ENCODE data around the gene C1orf159. TPM values are rescaled to one million over a fixed set of nuclear protein-coding genes. Genes with fewer than 3 reads are reported as not detected.

C1orf159 gene
- total and polyA plus RNA-seq, 9 of the 15 experiments (the other 6 are each of a cell fraction or from before 2014, with no cell fraction given) = 0.28 to 54.9 (median 10.6) TPM

GRCh38 chr1:1033009-1033587, 82.8 kb downstream of the C1orf159 start (continued):
- TF ChIP-seq, protein P1, sequence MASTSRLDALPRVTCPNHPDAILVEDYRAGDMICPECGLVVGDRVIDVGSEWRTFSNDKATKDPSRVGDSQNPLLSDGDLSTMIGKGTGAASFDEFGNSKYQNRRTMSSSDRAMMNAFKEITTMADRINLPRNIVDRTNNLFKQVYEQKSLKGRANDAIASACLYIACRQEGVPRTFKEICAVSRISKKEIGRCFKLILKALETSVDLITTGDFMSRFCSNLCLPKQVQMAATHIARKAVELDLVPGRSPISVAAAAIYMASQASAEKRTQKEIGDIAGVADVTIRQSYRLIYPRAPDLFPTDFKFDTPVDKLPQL (IDR thresholded peaks at IDR 0.05; ENCODE audit: extremely low read depth, insufficient read length) = no peak
- TF ChIP-seq ZNF75A (CRISPR knock-in tag; IDR thresholded peaks at IDR 0.05) = no peak
- no peak for TF ChIP-seq ZKSCAN8 (CRISPR knock-in tag; IDR thresholded peaks at IDR 0.05)
- no peak for TF ChIP-seq BACH1 (tag; IDR thresholded peaks at IDR 0.05)
- TF ChIP-seq MEF2A (IDR thresholded peaks at IDR 0.05; ENCODE audit: control insufficient read depth, low read depth, low read length) = no peak
- no peak for TF ChIP-seq CREB5 (CRISPR knock-in tag; IDR thresholded peaks at IDR 0.05)
- no peak for TF ChIP-seq IRF2 (CRISPR knock-in tag; IDR thresholded peaks at IDR 0.05)
- TF ChIP-seq ZNF124 (CRISPR knock-in tag; IDR thresholded peaks at IDR 0.05) = no peak
- no peak for TF ChIP-seq STAT5A (IDR thresholded peaks at IDR 0.05; ENCODE audit: borderline replicate concordance, low read length)
- TF ChIP-seq ZFP91 (CRISPR knock-in tag; IDR thresholded peaks at IDR 0.05) = no peak
- no peak for TF ChIP-seq ZFPM2 (CRISPR knock-in tag; IDR thresholded peaks at IDR 0.05)
- TF ChIP-seq DACH1 (IDR thresholded peaks at IDR 0.05; ENCODE audit: partially characterized antibody) = no peak
- TF ChIP-seq ZBTB2 (IDR thresholded peaks at IDR 0.05) = no peak
- TF ChIP-seq HDAC8 (tag; IDR thresholded peaks at IDR 0.05) = no peak
- TF ChIP-seq, protein P2, sequence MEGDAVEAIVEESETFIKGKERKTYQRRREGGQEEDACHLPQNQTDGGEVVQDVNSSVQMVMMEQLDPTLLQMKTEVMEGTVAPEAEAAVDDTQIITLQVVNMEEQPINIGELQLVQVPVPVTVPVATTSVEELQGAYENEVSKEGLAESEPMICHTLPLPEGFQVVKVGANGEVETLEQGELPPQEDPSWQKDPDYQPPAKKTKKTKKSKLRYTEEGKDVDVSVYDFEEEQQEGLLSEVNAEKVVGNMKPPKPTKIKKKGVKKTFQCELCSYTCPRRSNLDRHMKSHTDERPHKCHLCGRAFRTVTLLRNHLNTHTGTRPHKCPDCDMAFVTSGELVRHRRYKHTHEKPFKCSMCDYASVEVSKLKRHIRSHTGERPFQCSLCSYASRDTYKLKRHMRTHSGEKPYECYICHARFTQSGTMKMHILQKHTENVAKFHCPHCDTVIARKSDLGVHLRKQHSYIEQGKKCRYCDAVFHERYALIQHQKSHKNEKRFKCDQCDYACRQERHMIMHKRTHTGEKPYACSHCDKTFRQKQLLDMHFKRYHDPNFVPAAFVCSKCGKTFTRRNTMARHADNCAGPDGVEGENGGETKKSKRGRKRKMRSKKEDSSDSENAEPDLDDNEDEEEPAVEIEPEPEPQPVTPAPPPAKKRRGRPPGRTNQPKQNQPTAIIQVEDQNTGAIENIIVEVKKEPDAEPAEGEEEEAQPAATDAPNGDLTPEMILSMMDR (IDR thresholded peaks at IDR 0.05 in 2 of 3, conservative IDR thresholded peaks at IDR 0.05 in 1 of 3; ENCODE audit: insufficient read depth in 2 of 3, low read depth in 1 of 3, low read length in 3 of 3) = peak; percentile 85 to 93 (median 89)
- TF ChIP-seq SUPT5H (IDR thresholded peaks at IDR 0.05) = no peak
- no peak for TF ChIP-seq ZNF639 (CRISPR knock-in tag; conservative IDR thresholded peaks at IDR 0.05 in 1 of 2, IDR thresholded peaks at IDR 0.05 in 1 of 2)
- no peak for TF ChIP-seq ILF3 (IDR thresholded peaks at IDR 0.05; ENCODE audit: borderline replicate concordance)
- no peak for TF ChIP-seq MYNN (IDR thresholded peaks at IDR 0.05)
- TF ChIP-seq MYNN (CRISPR knock-in tag; IDR thresholded peaks at IDR 0.05) = no peak
